Eye (tissue), 1 donor: ENCODE results near the gene ARL6IP1.
"Not testable (repeated sequence)": the region's sequence is repeated elsewhere in the genome, so short reads cannot be mapped to it uniquely, and the experiment has no call there.

ENCODE experiments used
- DNase-seq: peaks from one replicate; pipeline ENCODE4 v3.0.0-alpha.2; 2015

The ARL6IP1 gene

GRCh38 chr16:18757960-18758660 is 43.2 kb downstream of the ARL6IP1 start:
- not testable (repeated sequence) for DNase-seq

GRCh38 chr16:18756639-18757038 is 44.7 kb downstream of the ARL6IP1 start:
- not testable (repeated sequence) for DNase-seq

- DNase-seq: not testable (repeated sequence)
Measured at GRCh38 chr16:18742870-18743269, 58.5 kb downstream of the ARL6IP1 start.
